ENCODE measurements around the gene COA3. TPM values are rescaled to one million over a fixed set of nuclear protein-coding genes. Genes with fewer than 3 reads are reported as not detected.

Gene COA3
- polyA plus RNA-seq, 3 donors from 2014 or later, result 162 to 221 (median 186) TPM

DNA sequence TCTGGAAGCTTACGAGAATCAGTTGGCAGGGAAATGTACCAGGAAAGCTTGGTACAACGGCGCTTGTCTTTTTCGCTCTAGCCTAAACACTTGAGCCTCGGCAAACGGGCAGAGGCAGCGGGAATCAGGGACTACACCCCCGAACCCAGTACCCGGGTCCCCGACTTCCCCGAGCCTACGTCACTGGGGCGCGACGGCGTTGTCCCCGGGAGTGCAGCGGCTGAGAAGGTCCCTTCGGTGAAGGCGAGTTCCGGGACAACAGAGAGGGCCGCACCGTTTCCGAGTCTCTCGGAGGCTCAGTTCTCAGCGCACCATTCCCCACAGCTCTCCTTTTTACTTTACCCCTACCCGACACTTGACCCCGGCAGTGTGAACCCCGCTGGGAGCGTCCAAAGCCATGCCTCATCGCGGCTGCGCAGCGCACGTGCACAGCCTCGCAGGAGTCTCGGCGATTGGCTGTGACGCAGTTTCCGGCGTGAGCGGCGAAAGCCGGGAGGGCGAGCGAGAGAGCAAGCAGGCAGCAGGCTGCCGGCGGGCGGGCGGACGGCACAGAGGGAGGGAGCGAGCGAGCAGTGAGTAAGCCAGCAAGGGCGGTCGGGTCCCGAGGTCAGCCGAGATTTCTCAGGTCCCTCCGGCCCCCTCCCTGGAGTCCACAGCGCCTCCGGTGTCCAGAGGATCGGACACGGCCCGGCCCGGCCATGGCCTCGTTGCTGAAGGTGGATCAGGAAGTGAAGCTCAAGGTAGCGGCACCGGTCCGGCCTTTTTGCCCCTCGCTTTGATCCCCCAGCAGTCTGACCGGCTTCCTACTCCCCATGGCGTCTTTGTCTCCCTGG is 34.6 kb upstream of the COA3 start, which contains the start of gene PSME3:
TSS of gene PSME3 (plus strand) at position 464 of the 833 bp plus-strand sequence. CDS start at position 699, 235 bp downstream.
- Mint-ChIP-seq H3K27me3 (ENCODE audit: low read depth in 3 of 3) (peaks cover 0 to 16% (median 10%) of the 10 kb centered on the region in 3 donors), H3K4me3 (peak within 1 kb of the TSS; percentile 94 to 98 (median 97)), H3K27ac (peak within 1 kb of the TSS; percentile 98 to 99 (median 98)), H3K36me3 (peaks cover 5 to 9% (median 5%) of the 10 kb centered on the region in 3 donors), H3K4me1 (peaks cover 23 to 24% of the 10 kb centered on the region in 2 donors), H3K9me3 (no peaks in the 10 kb centered on the region)
- DNase-seq, result peak; percentile 90 to 91 (median 90)

DNA sequence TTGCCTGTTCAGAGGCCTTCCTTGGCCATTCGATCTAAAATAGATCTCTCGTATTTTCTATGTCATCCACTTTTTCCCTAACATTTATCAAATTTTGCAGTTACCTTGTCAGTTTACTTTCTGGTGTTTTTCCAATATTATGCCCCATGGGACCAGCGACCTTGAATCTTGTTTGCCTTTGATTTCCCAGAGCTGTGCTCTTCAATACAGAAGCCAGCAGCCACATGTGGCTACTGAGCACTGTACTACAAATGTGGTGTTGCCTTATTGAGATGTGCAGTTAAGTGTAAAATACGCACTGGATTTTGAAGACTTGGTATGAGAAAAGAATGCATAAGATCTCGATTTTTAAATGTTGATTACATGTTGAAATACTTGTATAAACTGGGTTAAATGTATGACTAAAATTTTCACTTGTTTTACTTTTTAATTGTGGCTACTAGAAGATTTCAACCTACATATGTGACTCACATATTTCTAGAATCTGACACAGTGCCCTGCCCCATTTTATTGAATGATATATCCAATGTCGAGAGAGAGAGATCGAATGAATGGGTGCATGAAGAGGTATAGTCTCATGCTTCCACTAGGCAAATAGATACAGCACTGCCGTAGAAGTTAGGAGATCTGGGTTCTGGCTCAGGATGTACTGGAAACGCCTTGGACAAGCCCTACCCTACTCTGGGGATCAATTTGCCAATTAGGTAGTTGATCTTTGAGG is 33.9 kb upstream of the COA3 start:
- H3K4me3 Mint-ChIP-seq, result peak overlapping the region; percentile 94 to 98 (median 97)
- H3K9me3 Mint-ChIP-seq, result no peaks in the 10 kb centered on the region
- peak overlapping the region; percentile 98 to 99 (median 98) for H3K27ac Mint-ChIP-seq
- peaks cover 0 to 1% (median 0%) of the 10 kb centered on the region in 3 donors for H3K36me3 Mint-ChIP-seq
- H3K27me3 Mint-ChIP-seq (ENCODE audit: low read depth in 3 of 3), result peaks cover 0 to 17% (median 10%) of the 10 kb centered on the region in 3 donors
- DNase-seq, result no peak
- H3K4me1 Mint-ChIP-seq, result peaks cover 23 to 24% of the 10 kb centered on the region in 2 donors

DNA sequence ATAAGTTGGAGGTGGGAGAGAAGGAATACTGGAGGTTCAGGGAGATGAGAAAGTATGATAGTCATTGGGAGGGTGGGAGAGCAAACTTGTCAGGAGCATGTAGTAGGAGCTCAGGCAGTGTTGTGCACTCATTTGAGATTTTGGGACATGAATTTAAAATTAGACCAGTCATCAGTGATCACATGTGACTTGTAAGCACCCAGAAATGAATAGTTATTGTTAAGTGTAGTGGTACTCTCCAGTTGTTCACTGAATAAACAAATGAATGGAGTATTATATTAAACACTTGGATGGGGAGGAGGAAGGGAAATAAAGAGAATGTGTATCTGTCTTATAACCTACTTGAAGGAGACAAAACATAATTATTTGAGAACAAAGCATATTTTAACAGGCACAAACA is 32.5 kb upstream of the COA3 start:
- peak overlapping the region in 4 of 6 donors; percentile 14 to 45 (median 34) for H3K27ac Mint-ChIP-seq
- no peaks in the 10 kb centered on the region for H3K36me3 Mint-ChIP-seq
- H3K9me3 Mint-ChIP-seq, result no peaks in the 10 kb centered on the region
- DNase-seq, result no peak
- H3K27me3 Mint-ChIP-seq (ENCODE audit: low read depth in 3 of 3), result peaks cover 2 to 17% (median 15%) of the 10 kb centered on the region in 3 donors
- peaks cover 23 to 24% of the 10 kb centered on the region in 2 donors for H3K4me1 Mint-ChIP-seq
- H3K4me3 Mint-ChIP-seq, result peak overlapping the region in 2 of 5 donors; percentile 12 to 61

DNA sequence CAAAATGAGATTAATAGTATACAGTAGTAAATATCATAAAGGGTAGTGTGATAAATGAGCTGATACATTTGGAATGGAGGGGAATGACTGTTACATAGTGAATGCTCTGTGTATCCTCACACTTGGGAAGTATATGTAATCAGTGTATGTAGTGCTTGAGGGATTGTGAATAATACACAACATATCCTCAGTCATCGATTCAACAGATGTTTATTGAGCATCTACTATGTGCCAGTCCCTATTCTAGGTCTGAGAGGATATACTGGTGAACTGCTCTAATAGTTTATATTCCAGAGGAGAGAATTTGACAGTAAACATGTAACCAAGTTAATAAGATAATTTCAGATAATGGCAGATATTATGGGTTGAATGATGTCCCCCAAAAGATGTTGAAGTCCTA is 29.0 kb upstream of the COA3 start:
- no peaks in the 10 kb centered on the region for H3K9me3 Mint-ChIP-seq
- no peak overlapping the region for H3K27ac Mint-ChIP-seq
- no peak for DNase-seq
- peaks cover 18 to 25% of the 10 kb centered on the region in 2 donors for H3K4me1 Mint-ChIP-seq
- H3K27me3 Mint-ChIP-seq (ENCODE audit: low read depth in 3 of 3), result peaks cover 3 to 12% (median 8%) of the 10 kb centered on the region in 3 donors
- no peak overlapping the region for H3K4me3 Mint-ChIP-seq
- H3K36me3 Mint-ChIP-seq, result no peaks in the 10 kb centered on the region

DNA sequence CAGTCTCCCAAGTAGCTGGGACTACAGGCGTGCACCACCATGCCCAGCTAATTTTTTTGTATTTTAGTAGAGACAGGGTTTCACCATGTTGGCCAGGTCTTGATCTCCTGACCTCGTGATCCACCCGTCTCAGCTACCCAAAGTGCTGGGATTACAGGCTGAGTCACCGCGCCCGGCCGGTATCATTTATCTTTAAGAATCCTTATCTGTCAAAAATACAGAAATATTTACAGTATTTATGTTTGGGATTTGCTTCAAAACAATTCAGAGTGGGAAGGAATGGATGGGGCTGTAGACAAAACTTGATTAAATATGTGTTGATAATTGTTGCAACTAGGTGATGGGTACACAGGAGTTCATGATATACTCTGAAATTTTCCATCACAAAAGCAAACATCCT is 22.7 kb upstream of the COA3 start:
- Mint-ChIP-seq H3K4me1 (peaks cover 22 to 49% of the 10 kb centered on the region in 2 donors), H3K9me3 (no peaks in the 10 kb centered on the region), H3K4me3 (peak overlapping the region in 2 of 5 donors; percentile 2 to 42), H3K36me3 (peaks cover 4 to 36% (median 15%) of the 10 kb centered on the region in 3 donors), H3K27me3 (ENCODE audit: low read depth in 3 of 3) (peaks cover 0 to 5% (median 4%) of the 10 kb centered on the region in 3 donors), H3K27ac (peak overlapping the region in 1 of 6 donors; percentile 39)
- DNase-seq, result no peak

DNA sequence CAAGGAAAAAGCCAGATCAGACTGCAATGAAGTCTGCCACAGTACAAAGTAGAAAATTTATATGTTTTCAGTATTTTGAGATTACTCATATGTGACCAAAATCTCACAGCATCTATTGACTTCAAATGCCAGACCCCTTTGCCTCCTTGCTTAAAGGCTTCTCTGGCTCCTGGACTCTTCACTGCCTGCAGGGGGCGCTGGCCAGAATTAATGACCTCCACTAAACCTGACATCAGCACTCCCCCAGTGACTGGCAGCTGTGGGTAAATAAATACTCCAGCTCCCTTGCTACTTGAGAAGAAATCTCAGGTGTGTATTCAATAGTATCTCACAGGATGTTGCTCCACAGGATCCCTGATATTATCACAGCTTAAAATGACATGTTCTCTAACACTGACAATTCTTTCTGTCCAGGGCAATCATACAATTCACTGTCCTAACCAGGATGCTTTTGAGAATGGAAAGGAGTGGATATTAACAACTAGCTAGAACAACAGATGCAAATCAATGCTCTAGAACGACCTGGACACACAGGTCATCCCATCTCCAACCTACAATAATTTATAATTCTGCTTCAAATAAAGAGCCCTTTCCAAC is 21.5 kb upstream of the COA3 start:
- H3K4me3 Mint-ChIP-seq, result no peak overlapping the region
- no peaks in the 10 kb centered on the region for H3K9me3 Mint-ChIP-seq
- peak overlapping the region in 3 of 6 donors; percentile 15 to 76 (median 55) for H3K27ac Mint-ChIP-seq
- peaks cover 21 to 49% of the 10 kb centered on the region in 2 donors for H3K4me1 Mint-ChIP-seq
- peak; percentile 33 to 52 (median 40) for DNase-seq
- H3K27me3 Mint-ChIP-seq (ENCODE audit: low read depth in 3 of 3), result peaks cover 0 to 5% (median 4%) of the 10 kb centered on the region in 3 donors
- H3K36me3 Mint-ChIP-seq, result peaks cover 12 to 45% (median 20%) of the 10 kb centered on the region in 3 donors

DNA sequence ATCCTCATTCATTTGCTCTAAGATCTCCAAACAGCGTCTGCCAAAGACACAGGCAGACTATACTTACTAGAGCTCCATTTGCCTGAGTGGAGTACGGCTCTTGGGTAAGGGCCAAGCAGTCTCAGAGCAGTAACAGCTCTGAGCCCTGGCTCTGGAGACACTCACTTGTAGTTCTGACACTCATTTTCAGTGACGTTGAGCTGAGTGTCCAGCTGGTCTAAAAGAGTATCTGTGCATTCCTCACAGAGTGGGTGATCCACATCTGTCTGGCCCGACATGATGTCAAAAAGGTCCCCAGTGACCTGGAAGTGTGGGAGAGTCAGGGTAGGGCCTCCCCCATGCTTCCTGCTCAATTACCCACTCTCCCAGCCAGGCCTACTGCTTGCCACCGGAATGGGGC is 19.9 kb upstream of the COA3 start:
- Mint-ChIP-seq H3K4me1 (peaks cover 11 to 37% of the 10 kb centered on the region in 2 donors), H3K27ac (no peak overlapping the region), H3K9me3 (no peaks in the 10 kb centered on the region), H3K36me3 (peaks cover 21 to 59% (median 32%) of the 10 kb centered on the region in 3 donors), H3K4me3 (no peak overlapping the region), H3K27me3 (ENCODE audit: low read depth in 3 of 3) (peaks cover 0 to 3% (median 0%) of the 10 kb centered on the region in 3 donors)
- DNase-seq, result no peak

DNA sequence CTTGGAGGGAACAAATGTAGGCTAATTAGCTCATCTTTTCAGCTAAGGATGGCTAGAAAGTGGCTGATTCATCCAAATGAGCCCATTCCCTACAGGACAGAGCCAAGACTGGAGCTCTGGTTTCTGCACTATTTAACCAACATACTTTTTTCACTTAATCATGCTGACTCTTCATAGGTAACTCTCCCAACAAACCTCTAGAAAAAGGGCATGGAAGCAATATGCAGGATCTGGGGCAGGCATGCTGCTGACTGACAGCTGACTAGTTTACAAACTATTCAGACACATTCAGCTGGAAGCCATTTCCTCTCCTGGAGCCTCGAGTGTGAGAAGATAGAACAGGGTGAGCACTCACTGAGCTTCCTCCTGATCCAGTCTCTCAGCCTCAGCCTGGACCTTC is 19.4 kb upstream of the COA3 start:
- Mint-ChIP-seq H3K4me3 (no peak overlapping the region), H3K27me3 (ENCODE audit: low read depth in 3 of 3) (peaks cover 0 to 3% (median 0%) of the 10 kb centered on the region in 3 donors), H3K9me3 (no peaks in the 10 kb centered on the region), H3K27ac (no peak overlapping the region), H3K36me3 (peaks cover 21 to 59% (median 32%) of the 10 kb centered on the region in 3 donors), H3K4me1 (peaks cover 9 to 32% of the 10 kb centered on the region in 2 donors)
- DNase-seq, result no peak

DNA sequence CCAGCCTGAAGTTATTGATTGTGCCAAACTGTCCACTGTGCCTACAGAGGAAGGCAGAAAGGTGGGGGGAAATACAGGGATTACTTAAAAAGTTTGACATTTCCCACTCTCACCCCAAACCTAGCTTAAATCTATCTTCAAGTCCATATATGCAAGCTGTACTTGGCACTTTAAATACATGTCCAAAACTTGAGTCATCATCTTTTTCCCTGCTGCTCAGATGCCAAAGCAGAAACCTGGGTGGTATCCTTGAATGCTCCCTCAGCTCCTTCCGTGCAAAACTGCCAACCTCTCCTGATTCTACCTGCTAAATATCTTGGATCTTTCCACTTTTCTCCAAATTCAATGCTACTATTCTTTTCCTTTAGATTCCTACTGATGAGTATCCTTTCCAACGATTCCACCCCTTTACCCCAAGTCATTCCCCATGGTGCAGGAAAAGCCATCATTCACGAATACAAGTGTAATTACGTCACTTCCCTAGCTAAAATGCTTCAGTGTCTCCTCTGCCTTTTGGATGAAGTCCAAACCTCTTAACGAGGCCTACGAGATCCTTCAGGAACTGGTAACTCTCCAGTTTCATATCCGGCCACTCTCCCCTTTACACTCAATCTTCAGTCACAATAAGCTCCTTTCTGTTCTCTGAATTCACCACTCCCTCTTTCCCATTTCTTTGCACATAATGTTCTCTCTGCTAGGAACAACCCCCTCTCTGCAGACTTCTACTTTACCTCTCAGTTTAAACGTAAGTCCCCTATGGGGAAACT is 16.3 kb upstream of the COA3 start:
- peaks cover 0 to 3% (median 0%) of the 10 kb centered on the region in 3 donors for H3K27me3 Mint-ChIP-seq (ENCODE audit: low read depth in 3 of 3)
- no peak for DNase-seq
- H3K4me1 Mint-ChIP-seq, result peaks cover 0 to 4% of the 10 kb centered on the region in 2 donors
- H3K27ac Mint-ChIP-seq, result no peak overlapping the region
- H3K4me3 Mint-ChIP-seq, result no peak overlapping the region
- peaks cover 31 to 63% (median 36%) of the 10 kb centered on the region in 3 donors for H3K36me3 Mint-ChIP-seq
- no peaks in the 10 kb centered on the region for H3K9me3 Mint-ChIP-seq

DNA sequence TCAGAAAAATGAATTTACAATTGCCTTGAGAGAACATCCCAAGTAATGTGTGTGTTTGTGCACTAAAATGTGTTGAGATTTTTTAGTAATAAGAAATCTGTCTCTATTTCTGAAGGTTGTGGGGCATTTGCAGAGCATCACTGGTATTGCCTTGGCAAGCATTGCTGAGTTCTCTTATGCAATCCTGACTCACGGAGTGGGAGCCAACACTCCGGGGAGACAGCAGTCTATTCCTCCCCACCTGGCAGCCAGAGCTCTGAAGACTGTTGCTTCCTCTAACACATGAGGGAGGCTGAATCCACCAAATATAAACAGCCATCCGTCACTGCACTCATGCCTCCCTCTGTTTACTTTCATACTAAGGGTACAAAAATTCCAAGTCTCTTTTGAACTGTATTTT is 10.7 kb upstream of the COA3 start:
- Mint-ChIP-seq H3K27ac (no peak overlapping the region), H3K36me3 (peaks cover 19 to 25% (median 20%) of the 10 kb centered on the region in 3 donors), H3K27me3 (ENCODE audit: low read depth in 3 of 3) (peaks cover 0 to 5% (median 0%) of the 10 kb centered on the region in 3 donors), H3K9me3 (no peaks in the 10 kb centered on the region), H3K4me3 (no peak overlapping the region), H3K4me1 (no peaks in the 10 kb centered on the region)
- DNase-seq, result no peak

DNA sequence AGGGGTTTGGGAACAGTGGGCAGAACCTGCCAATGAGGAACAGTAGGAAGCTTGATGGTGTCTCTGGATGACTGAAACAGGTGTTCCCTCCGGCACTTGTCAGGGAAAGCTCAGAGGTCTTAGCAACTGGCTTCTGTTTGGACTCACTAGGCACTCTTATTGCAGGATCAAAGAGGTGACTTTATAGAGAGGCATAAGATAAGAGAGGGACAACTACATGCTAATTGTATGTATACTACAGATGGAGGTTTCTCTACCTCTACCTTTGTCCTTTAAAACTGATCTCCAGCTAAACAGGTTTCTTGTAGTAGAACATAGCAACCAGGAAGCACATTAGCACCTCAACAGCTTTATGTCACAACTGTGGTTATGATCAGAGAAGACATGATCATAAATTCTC is 7.7 kb upstream of the COA3 start:
- no peak for DNase-seq
- Mint-ChIP-seq H3K36me3 (peaks cover 5 to 15% (median 10%) of the 10 kb centered on the region in 3 donors), H3K27ac (no peak overlapping the region), H3K9me3 (no peaks in the 10 kb centered on the region), H3K4me3 (no peak overlapping the region), H3K4me1 (no peaks in the 10 kb centered on the region), H3K27me3 (ENCODE audit: low read depth in 3 of 3) (peaks cover 0 to 5% (median 0%) of the 10 kb centered on the region in 3 donors)

DNA sequence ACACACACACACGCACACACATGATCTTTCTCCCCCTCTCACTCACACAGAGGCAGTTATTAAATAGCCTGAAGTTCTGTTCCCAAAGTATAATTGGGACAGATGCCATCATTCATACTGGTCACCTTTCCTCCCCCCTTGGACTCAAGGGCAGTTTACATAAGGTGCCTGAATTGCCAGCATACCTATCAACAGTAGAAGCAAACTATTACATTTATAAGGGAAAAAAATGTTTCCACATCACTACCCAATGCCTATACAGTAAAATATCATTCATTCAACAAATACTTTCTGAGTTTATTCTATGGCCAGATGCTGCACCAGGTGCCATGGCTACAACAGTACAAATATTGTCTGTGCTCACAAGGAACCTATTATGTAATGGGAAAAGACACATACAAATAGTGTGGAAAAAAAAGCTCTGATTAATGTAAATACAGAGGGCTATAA is 6.4 kb upstream of the COA3 start:
- DNase-seq, result no peak
- Mint-ChIP-seq H3K4me3 (no peak overlapping the region), H3K9me3 (no peaks in the 10 kb centered on the region), H3K4me1 (no peaks in the 10 kb centered on the region), H3K27me3 (ENCODE audit: low read depth in 3 of 3) (peaks cover 0 to 5% (median 0%) of the 10 kb centered on the region in 3 donors), H3K27ac (no peak overlapping the region), H3K36me3 (peaks cover 0 to 6% (median 1%) of the 10 kb centered on the region in 3 donors)

All from immature natural killer cell (primary cell).